SK-N-MC (cell line): ENCODE results near the gene DDAH1.

ENCODE experiments used
- EZH2 ChIP-seq: fragments of 200-600 bp; sonication (generic); IDR thresholded peaks from one replicate; pipeline ENCODE4 v1.6.1; 2017; ENCODE audit warnings: antibody characterized with exemption
- POLR2AphosphoS5 ChIP-seq: IDR thresholded peaks from 2 replicates; pipeline ENCODE4 v1.6.1; 2012; ENCODE audit warnings: mild to moderate bottlenecking, low read depth, low read length, borderline replicate concordance

GRCh38 chr1:85479491-85479890 lies 14.5 kb upstream of the DDAH1 start:
- TF ChIP-seq EZH2 (no peak), POLR2AphosphoS5 (no peak)
